HFF-Myc (cell line): ENCODE results near the gene GCDH.

Experiments used
- DNase-seq: peaks from one replicate; pipeline ENCODE4 v3.0.0-alpha.2; 2011; ENCODE audit warnings: low read depth; ENCODE audit errors: extremely low read depth
- H3K4me3 ChIP-seq: replicated peaks from 2 replicates; pipeline ENCODE4 v1.5.1; 2011; ENCODE audit warnings: low read depth, mild to moderate bottlenecking, control low read depth, low read length
- TF ChIP-seq, protein P1 (sequence below): IDR thresholded peaks from 2 replicates; pipeline ENCODE4 v1.5.1; 2012; ENCODE audit warnings: mild to moderate bottlenecking, low read depth, low read length, control low read depth; ENCODE audit errors: missing control alignments

GCDH gene

DNA sequence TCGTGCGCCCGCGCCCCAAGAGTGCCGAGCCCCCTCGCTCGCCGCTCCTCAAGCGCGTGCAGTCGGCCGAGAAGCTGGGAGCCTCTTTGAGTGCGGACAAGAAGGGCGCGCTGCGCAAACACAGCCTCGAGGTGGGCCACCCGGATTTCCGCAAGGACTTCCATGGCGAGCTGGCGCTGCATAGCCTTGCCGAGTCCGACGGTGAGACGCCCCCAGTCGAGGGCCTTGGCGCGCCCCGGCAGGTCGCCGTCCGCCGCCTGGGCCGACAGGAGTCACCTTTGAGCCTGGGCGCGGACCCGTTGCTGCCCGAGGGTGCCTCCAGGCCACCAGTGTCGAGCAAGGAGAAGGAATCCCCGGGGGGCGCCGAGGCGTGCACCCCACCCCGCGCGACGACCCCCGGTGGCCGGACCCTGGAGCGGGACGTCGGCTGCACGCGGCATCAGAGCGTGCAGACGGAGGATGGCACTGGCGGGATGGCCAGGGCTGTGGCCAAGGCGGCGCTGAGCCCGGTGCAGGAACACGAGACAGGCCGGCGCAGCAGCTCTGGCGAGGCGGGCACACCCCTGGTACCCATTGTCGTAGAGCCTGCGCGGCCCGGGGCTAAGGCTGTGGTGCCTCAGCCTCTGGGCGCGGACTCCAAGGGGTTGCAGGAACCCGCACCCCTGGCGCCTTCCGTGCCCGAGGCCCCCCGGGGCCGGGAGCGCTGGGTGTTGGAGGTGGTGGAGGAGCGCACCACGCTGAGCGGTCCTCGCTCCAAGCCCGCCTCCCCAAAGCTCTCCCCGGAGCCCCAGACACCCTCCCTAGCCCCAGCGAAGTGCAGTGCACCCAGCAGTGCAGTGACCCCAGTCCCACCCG is 16.8 kb upstream of the GCDH start:
- H3K4me3 ChIP-seq = no peak overlapping the region
- DNase-seq = no peak
- TF ChIP-seq, protein P1, sequence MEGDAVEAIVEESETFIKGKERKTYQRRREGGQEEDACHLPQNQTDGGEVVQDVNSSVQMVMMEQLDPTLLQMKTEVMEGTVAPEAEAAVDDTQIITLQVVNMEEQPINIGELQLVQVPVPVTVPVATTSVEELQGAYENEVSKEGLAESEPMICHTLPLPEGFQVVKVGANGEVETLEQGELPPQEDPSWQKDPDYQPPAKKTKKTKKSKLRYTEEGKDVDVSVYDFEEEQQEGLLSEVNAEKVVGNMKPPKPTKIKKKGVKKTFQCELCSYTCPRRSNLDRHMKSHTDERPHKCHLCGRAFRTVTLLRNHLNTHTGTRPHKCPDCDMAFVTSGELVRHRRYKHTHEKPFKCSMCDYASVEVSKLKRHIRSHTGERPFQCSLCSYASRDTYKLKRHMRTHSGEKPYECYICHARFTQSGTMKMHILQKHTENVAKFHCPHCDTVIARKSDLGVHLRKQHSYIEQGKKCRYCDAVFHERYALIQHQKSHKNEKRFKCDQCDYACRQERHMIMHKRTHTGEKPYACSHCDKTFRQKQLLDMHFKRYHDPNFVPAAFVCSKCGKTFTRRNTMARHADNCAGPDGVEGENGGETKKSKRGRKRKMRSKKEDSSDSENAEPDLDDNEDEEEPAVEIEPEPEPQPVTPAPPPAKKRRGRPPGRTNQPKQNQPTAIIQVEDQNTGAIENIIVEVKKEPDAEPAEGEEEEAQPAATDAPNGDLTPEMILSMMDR = no peak

DNA sequence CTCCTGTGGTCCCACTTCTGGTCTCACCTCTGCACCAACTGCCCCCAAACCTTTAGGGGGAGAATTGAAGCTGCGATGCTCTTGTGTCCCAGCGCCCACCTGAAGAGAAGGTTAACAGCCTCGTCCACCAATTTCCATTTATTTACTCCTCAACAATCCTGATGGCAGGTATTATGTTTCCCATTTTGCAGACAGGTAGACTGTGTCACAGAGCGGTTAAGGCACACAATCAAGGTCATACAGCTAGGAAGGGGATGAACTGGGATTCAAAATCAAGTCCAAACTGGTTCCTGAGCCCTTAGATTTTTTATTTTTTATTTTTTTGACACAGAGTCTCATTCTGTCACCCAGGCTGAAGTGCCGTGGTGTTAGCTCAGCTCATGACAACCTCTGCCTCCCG is 15.9 kb upstream of the GCDH start:
- no peak for DNase-seq
- H3K4me3 ChIP-seq = no peak overlapping the region
- TF ChIP-seq, protein P1 = no peak

DNA sequence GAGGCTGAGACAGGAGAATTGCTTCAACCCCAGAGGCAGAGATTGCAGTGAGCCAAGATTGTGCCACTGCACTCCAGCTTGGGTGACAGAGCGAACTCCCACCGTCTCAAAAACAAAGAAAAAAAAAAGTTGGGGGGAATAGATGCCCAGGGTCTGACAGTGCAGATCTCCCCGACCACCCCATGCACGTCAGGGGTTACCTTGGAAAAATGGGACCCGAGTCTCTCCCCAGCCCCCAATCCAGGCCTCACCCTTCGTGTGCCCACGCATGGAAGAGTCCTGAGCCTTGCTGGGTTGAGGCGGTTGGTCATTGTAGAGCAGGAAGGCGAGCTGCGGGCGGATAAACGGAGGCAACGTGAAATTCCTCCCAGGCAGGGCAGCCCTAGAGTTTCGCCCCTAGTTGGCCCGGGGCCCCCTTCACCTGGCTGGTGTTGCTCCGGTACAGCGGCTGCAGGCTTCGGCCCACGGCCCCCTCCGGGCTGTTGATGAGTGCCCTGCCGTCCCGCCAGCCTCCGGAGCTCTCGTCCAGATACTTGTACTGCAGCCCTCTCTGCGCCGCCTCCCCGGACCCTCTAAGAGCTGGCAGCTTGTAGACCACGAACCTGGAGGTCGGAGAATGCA is 10.3 kb upstream of the GCDH start:
- peak overlapping the region; percentile 71 for H3K4me3 ChIP-seq
- DNase-seq = no peak
- TF ChIP-seq, protein P1 = no peak

DNA sequence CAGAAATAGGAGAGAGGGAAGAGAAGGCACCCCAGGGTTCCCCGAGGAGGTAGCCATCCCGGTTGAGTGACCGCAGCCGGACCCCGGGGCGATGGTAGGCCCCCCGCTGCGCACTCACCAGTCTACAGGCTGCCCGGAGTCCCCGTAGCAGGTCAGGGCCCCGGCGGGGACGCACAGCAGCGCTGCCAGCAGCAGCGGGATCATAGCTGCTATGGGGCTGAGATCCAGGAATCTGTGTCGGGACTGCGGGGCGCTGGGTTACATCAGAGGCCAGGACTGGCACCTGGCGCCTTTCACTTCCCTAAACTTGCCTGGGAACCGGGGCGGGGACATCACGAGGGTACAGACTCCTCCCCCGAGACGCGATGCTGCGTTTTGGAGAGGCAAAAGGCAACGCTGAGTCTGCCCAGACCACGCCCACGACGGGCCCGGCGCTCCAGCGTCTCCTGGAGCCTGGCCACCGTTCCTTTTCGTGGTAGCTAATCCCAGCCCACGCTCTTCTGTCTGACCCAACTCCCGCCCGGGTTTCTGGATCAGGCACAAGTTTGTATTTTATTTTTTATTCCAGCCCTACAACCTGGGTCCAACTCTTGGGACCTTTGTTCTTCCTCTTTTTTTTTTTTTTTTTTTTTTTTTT is 9.7 kb upstream of the GCDH start, which contains the start of gene DNASE2:
Gene DNASE2 (minus strand): TSS at position 278 of the 637 bp plus-strand sequence. CDS start 74 bp downstream, at position 204.
- peak; percentile 71 for DNase-seq
- H3K4me3 ChIP-seq = peak within 1 kb of the TSS; percentile 71
- TF ChIP-seq, protein P1 = no peak

DNA sequence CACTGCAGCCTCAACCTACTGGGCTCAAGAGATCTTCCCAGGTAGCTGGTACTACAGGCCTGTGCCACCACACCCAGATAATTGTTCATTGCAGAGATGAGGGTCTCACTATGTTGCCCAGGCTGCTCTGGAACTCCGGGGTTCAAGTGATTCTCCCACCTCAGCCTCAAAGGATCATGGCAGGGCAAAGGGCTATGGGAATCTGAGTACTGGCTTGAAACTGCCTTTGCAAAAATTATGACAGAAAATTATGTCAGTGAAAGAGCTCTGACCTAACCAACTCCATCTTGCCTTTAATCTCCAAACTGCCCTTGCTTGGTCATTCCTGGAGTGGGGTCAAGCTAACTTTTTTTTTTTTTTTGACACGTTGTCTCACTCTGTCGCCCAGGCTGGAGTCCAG is 8.4 kb upstream of the GCDH start:
- TF ChIP-seq, protein P1 = no peak
- no peak overlapping the region for H3K4me3 ChIP-seq
- DNase-seq = no peak

DNA sequence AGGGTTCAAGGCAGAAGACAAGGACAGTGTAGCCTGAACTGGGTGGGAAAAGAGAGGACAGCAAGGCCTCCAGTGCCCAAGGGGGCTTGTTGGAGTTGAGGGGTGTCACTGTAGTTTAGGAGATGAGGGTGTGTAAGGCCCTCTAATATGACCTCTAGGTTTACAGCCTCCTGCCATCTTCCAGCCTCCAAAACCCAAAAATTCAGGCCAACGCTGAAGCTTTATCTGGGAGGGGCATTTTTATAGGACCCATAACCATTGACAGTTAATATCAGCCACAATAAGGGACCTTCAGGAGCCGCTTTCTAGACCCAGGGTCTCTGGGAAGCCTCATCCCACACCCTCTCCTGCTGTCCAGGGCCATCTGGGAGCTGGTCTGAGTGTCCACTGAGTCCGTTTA is 6.8 kb upstream of the GCDH start:
- TF ChIP-seq, protein P1 = no peak
- no peak for DNase-seq
- no peak overlapping the region for H3K4me3 ChIP-seq
